NCI-H2171 (cell line): ENCODE results near the gene PFKP.
"Not testable (repeated sequence)": the region's sequence is repeated elsewhere in the genome, so short reads cannot be mapped to it uniquely, and the experiment has no call there.

Experiments used
- DNase-seq: peaks from one replicate; lab custom pipeline; 2025; lab: John Stamatoyannopoulos, UW

The PFKP gene

GRCh38 chr10:3159152-3159551, 91.8 kb downstream of the PFKP start:
- DNase-seq: no peak

- DNase-seq: no peak
Measured at GRCh38 chr10:3162533-3162932, 95.2 kb downstream of the PFKP start.

- DNase-seq: no peak
Measured at GRCh38 chr10:3163879-3164278, 96.5 kb downstream of the PFKP start.

GRCh38 chr10:3165196-3165595, 97.8 kb downstream of the PFKP start:
- DNase-seq: no peak

DNA sequence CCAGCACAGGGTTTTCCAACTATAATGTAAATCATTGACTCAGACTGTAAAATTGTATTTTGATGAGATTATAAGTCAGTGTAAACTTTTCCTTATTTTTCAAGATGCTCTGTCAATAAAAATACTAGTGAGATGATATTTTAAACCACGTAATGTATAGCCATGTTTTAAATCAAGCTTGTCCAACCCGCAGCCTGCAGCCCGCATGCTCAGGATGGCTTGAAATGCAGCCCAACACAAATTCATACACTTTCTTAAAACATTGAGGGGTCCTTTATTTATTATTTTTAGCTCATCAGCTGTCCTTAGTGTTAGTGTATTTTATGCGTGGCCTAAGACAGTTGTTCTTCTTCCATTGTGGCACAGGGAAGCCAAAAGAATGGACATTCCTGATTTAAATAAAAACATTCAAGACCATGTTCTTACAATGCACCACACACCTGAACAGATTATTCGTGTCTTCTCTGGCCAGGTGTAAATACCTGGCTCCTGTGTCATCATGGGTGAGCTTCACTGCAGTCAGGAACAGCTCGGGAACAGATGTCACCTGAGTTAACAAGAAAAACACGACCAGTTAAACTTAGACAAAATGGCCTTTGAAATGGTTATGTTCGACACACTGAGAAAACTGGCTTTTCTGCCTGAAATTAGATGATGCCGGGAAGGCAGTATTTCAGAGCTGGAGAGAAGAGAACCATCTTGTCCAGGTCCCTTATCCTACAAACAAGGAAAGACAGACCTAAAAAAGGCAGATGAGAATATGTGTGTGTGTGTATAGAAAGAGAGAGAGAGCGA, 99.3 kb downstream of the PFKP start:
- no peak for DNase-seq

DNA sequence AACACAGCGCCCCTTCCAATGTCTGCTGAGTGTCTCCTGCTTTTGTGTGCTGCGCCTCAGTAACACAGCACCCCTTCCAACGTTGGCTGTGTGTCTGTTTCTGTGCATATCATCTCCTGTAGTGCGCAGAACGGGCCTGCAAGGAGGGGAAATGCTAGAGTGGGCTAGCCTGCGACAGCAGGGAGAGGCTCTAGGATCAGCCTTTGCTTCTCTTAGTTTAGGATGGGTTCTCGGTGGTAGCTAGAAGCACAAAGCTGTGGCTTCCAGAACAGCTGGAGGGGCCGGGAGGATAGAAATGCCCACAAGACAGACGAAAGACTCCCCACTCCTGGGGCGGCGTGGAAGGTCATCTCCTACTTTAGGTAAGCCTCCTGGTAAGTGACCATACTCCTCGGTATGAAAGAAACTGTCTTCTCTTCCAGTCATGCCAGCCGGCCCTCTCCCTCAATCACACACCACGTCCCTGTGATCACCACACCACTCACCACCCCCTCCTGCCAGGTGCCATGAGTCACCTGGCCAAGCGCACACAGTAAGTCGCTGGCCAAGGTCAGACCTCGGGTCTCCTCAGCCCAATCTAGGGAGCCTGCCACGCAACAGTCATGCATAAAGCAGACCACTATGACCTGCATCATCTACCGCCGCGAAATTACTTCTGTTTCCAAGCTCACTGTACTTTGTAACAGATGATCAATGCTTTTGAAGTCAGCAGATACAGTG, 100.4 kb downstream of the PFKP start:
- no peak for DNase-seq

- no peak for DNase-seq
Measured at GRCh38 chr10:3169271-3169670, 101.9 kb downstream of the PFKP start.

DNA sequence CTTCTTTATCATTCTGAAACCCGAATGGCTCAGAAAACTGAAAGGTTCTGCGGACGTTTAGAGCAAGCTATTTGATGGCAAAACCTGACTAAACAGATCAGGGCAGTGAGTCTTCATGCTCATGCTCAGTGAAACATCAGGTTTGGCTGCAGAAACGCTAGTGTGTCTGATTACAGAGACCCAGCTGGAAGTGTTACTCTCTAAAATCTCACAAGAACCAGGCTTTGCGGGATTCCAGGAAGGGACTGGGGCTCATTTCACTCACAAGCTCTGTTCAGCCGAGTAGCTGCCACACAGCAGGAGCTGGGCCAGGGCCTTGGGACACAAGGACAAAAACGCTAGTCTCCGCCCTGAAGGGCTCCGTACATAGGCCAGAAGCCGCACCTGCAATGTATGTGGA, 102.3 kb downstream of the PFKP start:
- no peak for DNase-seq

- DNase-seq: not testable (repeated sequence)
Measured at GRCh38 chr10:3171488-3171887, 104.1 kb downstream of the PFKP start.

DNA sequence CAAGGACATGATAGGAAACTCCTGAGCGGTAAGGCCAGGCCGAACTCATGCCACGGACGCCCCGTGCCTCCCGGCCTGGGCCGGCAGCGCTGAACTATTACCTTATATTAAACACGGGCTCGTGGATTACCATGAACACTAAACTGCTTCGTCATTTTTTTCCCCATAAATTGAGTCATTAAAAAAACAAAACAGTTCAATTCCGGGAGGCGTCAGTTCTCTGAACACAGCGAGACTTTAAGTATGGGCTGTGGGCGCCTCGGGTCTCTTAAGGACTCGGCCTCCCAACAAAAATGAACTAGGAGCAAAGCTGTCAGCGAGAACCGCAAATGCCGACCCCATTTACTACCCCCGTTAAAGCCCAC, 104.7 kb downstream of the PFKP start:
- DNase-seq: no peak

DNA sequence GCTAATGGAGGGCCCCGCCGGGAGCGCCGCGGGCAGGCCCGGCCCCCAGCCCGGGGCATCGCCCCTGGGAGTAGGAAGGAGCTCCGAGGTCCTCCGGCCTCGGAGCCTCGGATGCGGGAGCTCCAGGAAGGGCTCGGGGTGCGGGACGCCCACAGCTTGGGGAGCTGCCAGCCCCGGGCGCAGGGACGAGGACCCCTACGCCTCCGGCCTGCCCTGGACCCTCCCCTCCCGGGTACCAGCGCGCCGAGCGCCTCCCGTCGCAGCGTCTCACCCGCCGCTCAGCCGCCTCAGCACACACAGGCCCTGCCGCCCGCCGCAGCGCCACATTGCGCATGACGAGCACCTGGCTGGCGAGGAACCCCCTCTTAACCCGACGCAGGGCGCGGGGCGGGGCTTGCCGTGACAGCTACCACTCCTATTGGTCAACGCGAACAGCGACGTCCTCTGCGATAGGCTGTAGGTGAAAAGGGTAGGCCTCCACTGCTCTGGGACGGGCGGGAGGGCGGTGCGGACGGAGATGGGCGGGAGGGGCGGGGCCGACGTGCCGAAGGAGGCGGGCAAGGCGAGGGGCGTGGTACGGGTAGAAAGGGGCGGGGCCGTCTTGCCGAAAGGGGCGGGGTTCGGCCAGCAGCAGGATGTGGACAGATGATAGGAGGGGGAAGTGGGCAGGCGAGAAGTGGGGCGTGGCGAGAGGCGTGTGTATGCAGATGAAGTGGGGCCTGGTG, 105.3 kb downstream of the PFKP start, which contains the start of gene PITRM1:
Gene PITRM1, minus strand, starts transcription at position 337 of the 725 bp plus-strand sequence. Its CDS starts 10 bp downstream, at position 327.
- peak; percentile 90 for DNase-seq

DNA sequence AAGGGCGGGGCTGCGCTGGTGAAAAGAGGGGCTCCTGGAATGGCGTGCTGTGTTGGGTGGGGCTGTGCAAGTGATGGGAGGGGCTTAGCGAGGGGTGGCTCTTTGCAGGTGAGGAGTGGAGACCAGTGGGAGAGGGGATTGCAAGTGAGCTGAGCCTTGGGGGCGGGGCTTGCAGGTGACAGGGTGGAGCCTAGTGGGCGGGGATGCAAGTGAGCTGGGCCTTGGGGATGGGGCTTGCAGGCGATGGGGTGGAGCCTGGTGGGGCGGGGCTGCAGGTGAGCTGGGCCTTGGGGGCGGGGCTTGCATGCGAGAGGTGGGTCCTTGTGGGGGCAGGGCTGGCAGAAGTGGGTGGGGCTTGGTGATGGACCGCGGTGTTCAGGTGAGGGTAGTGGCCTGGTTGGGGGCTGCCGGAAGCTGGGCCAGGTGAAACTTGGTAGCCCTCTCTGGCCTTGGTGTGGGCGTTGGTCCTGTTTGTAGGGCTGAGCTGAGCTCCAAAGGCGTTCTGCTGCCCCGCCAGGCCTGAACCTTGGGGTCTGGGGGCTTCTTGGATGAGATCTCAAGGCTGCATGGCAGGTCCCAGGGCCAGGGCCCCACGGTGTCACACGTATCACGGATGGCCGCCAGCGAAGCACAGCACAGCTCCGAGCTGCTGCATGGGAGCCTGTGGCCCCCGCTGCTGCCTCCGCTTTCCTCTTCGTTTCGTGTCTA, 106.0 kb downstream of the PFKP start:
- DNase-seq: peak; percentile 90

DNA sequence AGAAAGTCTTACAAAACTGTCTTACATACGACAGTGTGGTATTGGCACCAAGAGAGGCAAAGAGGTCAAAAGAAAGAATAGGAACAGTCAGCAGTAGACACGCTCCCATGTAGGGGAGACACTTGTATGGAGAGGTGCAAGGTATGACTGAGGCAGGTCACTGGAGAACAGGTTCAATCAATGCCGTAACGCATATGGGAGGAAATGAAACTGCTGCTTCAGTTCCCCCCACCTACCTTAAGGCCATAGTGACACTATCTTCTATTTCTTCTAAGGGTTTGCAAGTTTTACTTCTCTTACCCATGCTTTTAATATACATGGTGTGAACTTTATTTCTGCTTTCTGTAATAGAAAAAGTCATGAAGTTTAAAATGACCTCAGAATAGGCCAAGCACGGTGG, 110.7 kb downstream of the PFKP start:
- DNase-seq: no peak

DNA sequence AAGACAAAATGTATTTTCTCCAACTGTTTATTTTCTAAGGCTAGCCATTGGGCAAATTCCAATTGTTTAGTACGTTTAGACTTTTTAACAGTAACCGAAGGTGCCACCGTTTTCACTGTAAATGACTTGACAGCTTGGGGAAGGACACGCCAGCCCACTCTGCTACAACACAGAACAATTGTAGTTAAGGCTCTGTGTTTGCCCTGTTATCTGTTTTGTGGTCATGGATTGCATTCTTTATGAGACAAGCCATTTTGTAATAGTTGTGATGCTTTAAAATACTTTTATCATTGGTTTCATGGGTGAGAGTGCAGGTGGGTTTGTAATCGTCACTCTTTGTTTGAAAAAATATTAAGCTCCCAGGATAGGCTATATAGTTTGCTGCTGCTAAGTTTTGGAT, 111.8 kb downstream of the PFKP start:
- DNase-seq: no peak

DNA sequence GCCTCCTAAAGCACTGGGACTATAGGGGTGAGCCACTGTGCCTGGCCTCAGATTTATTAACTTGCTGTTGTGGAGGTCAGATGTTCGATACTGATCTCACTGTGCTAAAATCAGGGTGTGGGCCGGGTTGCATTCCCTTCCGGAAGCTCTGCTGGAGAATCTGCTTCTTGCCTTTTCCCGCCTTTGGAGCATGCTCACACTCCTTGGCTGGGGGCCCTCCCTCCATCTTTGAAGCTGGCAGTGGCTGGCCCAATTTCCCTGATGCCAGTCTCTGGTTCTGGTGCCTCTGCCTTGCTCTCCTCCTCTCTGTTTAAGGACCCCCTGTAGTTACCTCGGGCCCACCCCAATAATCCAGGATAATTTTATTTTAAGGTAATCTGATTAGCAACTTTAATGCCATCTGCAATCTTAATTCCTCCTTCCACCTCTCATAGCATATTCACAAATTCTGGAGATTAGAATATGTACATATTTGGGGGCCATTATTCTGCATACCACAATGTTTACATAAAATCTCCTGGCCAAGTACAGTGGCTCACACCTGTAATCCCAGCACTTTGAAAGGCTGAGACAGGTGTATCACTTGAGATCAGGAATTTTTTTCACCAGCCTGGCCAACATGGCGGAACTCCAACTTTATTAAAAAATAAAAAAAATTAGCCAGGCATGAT, 113.1 kb downstream of the PFKP start:
- DNase-seq: no peak

DNA sequence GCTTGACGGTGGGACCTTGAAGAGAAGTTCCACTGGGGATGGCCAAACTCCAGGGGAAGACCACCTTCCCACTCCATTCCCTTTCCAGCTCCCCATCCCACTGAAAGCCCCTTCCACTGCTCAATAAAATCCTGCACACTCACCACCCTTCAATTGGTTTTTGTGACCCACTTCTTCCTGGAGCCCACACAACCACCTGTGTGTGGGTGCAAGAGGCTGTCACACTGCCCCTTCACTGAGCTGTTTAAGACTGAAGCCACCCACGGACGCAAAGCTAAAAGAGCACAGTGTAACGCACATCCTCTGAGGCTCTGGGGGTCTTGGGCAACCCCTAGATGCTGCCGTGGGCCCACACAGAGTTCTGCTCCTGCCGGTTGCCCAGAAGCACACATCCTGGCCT, 118.0 kb downstream of the PFKP start:
- no peak for DNase-seq

DNA sequence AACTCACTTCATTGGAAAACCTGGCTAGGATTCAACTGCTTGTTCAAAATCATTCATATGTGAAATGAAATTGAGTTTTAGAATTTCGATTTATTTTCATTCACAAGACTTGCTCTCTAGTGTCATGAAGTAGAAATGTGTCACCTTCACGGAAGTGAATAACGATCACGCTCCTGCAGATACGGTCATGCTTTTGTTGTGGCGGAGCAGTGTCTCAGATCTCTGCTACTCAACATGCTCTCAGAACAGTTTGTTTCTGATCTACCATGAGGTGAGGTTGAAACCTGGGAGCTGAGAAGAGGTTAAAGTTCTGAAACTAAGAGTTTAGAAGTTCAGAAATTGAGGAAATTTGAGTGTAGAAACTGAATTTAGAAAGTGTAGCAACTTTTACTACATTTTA, 119.0 kb downstream of the PFKP start:
- no peak for DNase-seq
